Measurements from ENCODE around the gene CFAP206.
"Not testable (repeated sequence)": the region's sequence is repeated elsewhere in the genome, so short reads cannot be mapped to it uniquely, and the experiment has no call there.

The CFAP206 gene

DNA sequence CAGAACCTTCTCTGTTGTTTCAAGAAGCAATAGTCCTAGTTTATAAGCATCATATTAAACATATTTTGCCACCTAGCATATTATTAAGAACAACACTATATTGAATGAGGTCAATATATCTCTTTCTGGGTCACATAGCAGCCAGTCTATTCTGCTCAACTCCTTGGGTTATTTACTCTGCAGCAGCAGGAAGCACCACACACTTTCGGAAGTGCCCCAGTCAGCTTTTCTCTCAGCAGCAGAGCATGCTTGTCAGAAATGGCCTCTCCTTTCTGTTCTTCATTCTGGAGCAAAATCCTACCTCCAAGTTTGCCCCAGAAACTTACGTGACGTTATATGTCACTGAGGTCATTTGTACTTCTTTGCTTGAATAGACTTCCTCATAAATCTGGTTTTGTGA lies 22.7 kb downstream of the CFAP206 start:
- DNase-seq, result no peak

DNA sequence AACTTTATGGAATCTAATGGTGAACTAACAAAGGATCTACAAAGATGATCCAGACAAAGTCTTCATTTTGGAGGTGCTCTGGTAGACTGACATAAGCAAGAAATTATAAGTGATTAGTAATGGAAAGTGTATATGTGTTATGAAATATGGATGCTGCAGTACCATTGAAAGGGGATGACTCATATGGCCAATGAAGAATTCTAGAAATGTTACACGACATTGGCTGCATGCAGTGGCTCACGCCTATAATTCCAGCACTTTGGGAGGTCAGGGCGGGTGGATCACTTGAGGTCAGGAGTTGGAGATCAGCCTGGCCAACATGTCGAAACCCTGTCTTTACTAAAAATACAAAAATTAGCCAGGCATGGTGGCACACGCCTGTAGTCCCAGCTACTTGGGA lies 23.5 kb downstream of the CFAP206 start:
- no peak for DNase-seq

DNA sequence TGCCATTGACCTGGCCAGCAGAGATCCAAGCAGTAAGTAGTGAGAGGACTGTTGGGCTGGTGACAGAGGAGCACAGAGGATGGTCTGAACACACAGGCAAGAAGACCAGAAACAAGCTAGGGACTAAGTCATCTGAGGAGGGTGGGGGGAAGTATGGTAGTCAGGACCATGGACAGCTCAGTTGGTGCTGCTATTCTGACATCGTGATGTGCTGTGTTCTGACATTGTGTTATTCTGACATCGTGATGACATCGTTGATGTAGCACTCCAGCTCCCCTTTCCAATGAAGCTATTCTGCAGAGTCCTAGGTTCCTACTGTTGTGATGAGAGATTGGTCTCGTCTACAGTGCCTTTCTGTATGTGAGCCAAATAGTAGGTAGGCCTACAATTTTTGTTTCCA lies 28.7 kb downstream of the CFAP206 start:
- peak; percentile 25 for DNase-seq

DNA sequence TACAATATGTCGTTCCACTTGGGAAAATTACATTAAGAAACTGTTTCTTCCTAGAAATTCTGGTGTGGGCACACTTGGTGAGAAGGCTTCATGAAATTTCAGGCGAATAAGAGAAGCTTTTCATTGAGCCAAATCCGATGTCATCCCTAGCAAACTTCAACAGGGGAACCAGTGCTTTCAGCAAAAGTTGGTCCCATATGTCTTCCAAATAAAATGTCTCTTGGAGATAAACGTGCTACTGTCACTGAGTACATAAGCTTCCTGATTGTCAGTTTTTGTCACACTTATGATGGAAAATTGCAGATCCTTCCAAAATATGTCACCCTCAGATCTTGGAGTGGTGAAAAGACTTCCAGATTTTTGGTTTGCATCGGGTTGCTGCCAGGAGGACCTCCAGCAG lies 33.9 kb downstream of the CFAP206 start:
- DNase-seq, result no peak

DNA sequence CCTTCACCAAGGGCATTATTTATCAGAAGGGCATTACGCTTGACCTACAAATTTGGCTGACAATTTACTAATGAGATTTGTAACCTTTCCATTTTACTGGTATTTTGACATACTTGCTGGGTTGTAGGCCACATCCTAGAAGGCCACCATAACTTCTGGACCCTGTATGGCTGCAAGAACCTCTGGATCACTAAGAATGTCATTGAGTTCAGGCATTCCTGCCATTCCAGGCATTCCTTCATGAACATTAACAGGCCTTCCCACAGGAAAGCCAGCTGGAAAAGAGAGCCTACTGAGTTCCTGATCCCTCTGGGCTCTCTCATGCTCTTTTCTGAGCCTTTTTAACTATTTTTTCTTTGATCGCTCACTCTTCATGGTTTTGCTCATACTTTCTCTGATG lies 36.6 kb downstream of the CFAP206 start:
- DNase-seq, result no peak

DNA sequence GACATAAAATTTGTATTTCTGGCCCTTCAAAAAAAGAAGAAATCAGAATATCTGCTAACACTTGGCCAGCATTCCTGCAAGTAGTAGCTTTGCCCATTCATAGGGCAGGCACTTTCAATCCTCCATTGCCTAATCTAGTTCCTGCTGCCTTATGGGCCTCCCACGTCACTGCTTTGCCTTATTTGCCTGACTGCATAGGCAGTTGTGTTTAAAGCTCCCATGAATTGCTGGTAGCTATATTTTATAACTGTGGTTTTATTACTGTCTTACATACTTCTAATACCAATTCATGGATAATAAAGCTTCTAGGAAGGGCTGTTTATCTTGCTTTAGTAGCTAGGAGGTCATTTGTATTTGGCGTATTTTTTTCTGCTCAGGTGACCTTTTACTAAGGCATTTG lies 57.3 kb downstream of the CFAP206 start:
- no peak for DNase-seq

DNA sequence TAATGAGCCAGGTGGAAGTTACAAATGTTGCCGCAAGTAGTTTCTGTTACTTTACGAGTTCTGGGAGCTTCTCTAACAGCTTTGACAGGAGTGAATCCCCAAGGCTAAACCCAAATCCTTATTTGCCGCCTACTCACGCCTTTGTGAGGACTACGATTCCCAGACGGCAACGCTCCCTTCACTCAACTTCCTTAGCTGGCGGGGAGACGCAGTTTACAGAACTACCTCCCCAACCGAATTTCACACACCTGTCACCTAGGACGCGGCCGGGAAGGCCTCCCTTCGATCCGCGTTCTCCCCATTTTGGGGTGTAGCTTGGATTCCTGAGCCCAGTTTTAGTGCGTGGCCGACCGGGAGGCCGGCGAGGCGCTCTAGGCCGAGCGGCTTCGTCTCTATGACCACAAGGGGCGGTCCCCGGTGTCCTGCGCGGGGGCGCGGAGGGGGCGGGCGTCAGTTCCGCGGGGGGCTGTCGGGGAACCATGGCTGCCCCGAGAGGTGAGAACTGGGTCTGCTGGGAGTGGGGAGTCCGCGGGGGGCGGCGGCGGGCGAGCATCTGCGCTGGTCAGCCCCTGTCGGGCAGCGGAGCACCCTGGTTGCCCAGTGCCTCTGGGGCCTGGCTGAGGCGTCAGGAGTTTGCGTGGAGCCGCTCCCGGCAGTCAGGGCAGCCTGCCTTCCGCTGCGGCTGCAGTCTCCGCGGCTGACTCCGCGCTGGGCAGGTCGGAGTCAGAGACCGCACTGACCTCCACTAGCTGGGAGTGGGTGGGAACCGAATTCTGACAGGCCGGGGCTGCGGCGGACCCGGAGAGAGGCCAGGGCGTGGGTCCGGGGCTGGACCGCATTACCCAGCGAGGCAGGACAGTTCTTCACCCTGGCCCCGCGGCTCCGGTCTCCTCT lies 65.0 kb downstream of the CFAP206 start, which contains the start of gene SLC35A1:
SLC35A1 (plus strand) TSS at position 450 of the 894 bp plus-strand sequence; CDS start at position 480, 30 bp downstream.
- peak; percentile 85 for DNase-seq

DNA sequence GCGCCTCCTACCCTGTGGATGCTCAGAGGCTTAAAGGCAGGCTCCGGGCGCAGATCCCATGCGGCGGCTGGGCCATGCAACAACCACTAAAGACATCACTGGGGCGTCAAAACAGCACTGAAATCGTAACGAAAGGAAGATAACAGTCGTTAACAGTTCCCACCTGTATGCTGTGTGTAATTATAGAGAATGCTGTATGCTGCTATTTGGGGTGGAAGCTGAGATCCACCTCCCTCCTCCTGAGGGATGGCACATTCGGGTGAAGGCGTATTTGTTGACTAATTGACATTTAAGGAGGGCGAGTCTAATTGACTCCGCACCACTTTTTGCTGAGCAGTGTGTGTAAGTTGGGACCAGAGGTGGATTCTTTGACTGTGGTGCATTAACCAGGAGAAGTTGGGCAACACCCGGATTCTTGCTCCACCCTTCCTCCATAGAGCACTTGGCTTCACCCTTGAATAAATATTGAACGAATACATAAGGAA lies 65.7 kb downstream of the CFAP206 start:
- DNase-seq, result peak; percentile 61

DNA sequence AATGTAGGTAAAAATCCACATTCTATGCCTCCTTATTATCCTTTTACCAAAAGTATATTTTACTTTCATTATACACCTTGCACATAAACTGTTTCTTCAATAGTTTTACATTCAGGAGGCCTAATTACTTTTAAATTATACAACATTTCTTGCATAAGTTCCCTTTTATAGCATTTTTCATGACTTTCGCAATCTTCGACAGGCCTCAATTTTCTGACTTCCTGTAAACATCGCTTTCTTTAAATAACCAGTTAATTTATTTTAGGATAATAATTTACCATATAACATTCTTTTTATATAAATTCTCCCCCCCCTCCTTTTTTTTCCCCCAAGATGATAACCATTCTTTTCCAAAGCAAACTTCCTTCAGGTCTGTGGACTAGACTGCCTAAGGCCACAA lies 74.2 kb downstream of the CFAP206 start:
- DNase-seq, result no peak

DNA sequence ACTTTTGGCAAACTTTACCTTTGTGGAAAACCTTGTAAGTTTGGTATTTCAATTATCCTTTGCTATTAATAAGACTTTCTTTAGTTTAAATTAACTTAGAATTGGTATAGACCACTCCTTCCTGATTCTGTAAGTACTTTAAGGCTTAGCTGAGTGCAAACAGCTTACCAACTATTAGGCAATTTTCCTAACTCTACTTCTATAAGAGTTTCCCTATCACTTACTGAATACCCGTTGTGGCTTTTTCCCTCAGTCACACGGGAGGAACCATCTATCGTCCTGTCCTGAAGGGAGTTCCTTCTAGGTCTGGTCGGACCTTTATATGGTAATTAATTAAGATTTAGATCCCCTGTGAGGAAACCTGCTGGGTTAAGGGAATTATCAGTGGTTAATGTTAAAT lies 74.6 kb downstream of the CFAP206 start:
- DNase-seq, result no peak

DNA sequence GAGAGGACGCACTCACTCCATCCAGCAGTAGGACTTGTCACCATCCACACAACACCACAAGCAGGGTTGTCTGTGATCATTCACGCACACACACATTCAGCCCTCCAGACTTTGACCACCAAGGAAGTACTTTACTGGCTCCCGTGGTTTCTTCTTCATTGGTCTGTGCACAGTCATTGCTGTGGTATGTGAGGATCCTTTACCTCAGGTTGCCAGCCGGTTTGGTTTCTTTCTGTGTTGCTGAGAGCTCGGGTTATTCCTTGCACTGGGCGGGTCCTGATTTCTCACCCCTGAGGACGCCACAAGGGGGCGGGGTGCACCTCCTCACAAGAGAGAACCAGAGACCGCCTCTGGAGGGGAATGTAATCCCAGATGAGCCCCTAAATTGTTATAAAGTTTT lies 76.2 kb downstream of the CFAP206 start:
- DNase-seq, result no peak

DNA sequence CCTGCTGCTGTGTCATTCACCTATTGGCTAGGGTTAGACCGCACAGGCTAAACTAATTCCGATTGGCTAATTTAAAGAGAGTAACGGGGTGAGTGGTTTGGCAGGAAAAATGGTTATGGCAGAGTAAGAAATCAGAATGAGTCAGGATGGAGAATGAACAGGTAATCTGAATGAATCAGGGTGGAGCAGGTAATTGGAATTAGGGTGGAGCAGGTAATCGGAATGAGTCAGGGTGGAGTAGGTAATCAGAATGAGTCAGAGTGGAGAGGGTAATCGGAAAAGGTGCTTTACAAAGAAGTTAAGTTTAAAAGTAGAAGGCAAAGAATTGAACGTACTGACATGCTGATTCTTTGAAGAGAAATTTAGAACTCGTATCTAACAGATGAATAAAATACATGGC lies 76.7 kb downstream of the CFAP206 start:
- DNase-seq, result no peak

DNA sequence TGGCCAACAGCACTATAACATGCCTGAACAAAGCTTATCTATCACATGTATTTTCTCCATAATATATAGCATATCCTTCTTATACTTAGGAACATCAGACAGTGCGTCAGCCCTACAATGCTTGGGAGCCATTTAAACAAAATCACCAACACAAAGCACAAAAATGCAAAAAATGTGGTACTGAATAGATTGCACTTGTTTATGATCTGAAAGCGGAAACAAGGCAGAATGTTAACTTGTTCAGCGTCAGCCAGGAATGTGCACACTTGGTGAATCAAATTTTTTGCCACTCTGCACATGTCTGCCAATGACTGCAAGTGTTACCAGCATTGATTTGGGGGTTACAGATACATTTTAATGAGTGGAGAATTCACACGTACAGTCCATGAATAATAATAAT lies 79.8 kb downstream of the CFAP206 start:
- DNase-seq, result no peak

DNA sequence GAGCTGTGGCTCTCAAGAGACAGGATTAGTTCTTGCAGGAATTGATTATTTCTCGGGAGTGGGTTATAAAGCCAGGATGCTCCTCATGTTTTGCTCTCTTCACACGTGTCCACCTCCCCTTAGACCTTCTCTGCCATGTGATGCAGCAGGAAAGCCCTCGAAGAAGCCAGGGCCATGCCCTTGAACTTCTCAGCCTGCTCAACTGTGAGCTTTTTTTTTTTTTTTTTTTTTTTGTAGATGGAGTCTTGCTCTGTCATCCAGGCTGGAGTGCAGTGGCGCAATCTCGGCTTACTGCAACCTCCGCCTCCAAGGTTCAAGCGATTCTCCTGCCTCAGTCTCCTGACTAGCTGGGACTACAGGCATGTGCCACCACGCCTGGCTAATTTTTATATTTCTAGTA lies 81.6 kb downstream of the CFAP206 start:
- not testable (repeated sequence) for DNase-seq

DNA sequence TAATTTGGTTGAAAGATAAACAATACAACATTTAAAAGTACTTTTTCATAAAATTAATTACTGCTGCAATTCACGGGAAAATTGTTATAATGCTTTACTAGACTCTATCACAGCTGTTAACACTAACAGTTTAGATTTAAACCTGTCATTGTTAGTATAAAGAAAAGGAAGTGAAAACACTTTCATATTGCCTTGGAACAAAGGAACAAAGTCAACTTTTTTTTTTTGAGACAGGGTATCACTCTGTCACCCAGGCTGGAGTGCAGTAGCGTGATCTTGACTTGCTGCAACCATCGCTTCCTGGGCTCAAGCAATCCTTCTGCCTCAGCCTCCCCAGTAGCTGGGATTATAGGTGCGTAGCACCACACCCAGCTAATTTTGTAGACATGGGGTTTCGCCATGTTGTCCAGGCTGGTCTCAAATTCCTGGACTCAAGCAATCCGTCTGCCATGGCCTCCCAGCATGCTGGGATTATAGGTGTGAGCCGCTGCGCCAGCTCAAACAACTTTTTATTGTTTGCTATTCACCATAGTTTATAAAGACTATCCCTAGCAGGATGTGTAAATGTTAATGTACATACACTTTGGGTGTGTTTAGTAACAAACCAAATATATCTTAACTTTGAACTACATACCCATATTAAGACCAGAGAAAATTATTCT lies 87.1 kb downstream of the CFAP206 start:
- DNase-seq, result no peak

DNA sequence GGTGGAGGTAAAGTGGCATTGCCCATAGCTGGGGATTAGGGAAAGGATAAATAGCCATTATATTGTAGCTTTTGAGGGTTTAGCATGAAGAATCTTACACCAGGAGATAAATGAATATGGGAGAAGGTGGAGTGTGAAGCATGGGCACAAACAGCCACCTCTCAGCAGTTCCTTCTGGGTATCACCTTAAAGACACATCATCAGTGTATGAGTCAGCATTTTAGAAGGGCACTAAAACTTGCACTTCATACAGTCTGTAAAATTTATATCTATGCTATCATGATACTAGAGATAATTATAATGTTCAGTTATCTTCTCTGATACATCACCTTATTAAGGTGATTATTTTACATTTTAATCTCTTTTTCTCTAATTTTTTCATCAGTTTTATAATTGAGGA lies 90.3 kb downstream of the CFAP206 start:
- DNase-seq, result no peak

DNA sequence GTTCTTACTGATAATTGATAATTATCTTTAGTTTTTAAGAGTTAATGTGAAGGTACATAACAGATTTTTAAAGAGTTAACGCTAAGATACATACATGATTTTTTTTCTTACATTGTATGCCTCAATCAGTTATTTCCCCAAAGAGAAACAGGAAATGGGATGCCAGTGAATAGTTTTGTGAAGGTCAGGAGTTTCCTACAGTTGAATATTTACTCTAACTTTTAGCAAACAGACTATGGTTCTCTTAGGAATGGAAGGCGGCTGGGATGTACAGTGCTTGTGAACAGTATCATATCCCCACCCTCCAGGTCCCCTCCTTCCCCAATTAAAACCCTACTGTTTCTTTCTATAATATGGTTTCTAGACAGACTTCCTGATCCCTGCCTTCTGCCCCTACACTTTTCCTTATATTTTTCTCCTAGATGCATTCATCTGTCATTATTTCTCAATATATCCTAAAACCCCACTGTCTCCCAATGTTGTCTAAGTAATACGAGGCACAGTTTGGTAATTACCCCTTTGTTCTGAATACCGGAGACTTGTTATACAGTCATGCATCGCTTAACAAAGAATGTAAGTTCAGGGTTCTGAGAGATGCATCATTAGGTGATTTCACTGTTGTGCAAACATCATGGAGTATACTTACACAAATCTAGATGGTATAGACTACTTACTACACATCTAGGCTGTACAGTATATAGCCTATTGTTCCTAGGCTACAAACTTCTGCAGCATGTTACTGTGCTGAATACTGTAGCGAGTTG lies 94.2 kb downstream of the CFAP206 start:
- no peak for DNase-seq

DNA sequence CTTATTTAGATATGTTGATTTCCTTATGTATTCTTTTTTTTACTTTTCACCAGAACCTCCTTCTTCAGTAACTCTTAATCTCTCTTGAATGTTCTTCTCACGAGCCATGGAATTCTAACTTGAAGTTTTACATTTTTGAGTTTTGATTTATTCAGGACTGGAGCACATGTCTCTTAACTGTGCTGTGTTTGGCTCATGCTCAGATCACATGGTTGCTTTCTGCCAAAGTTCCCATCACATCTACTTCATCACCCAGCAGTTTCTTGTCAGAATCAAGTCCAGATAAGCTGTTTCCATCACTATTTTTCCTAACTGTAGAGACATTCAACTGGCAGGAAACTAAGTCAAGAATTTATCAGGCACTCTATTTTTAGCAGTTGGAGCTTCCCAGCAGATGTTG lies 96.7 kb downstream of the CFAP206 start:
- DNase-seq, result no peak

Data from stimulated activated CD4-positive, alpha-beta T cell treated with anti-CD3 and anti-CD28 coated beads, Interleukin-4, amount 100 ng/mL, for 1 hour (primary cell).